Astrocyte of the spinal cord (primary cell): ENCODE data around the gene SPDEF.

Source experiments
- DNase-seq: peaks from one replicate; pipeline ENCODE4 v3.0.0; 2011; ENCODE audit warnings: low read depth, low spot score
- H3K4me3 ChIP-seq: 2 replicates; pipeline ENCODE4 v1.5.1; 2011; ENCODE audit warnings: low read depth, mild to moderate bottlenecking, low read length, moderate library complexity
- CTCF ChIP-seq: IDR thresholded peaks from 2 replicates; pipeline ENCODE4 v1.5.1; 2012; ENCODE audit warnings: low read depth, mild to moderate bottlenecking, low read length, inconsistent platforms
- in situ Hi-C: cut with HindIII; loops from 2 replicates; pipeline ENCODE4 v1.10.0; 2017; ENCODE audit warnings: low sequenced_read_pairs

The SPDEF gene

GRCh38 chr6:34554291-34555006 lies 1.7 kb downstream of the SPDEF start:
- in situ Hi-C loops: no loop called here
- no peak for TF ChIP-seq CTCF
- no peak for DNase-seq
- no peak overlapping the region for H3K4me3 ChIP-seq

- TF ChIP-seq CTCF: no peak
- H3K4me3 ChIP-seq: no peak overlapping the region
- no peak for DNase-seq
- in situ Hi-C loops: no loop called here
Measured at GRCh38 chr6:34553750-34554149, 2.4 kb downstream of the SPDEF start.

GRCh38 chr6:34553146-34553545 lies 3.0 kb downstream of the SPDEF start:
- no peak for TF ChIP-seq CTCF
- DNase-seq: no peak
- in situ Hi-C loops: no loop called here
- no peak overlapping the region for H3K4me3 ChIP-seq

GRCh38 chr6:34552620-34553019 lies 3.5 kb downstream of the SPDEF start:
- in situ Hi-C loops: no loop called here
- TF ChIP-seq CTCF: no peak

GRCh38 chr6:34551720-34552119 lies 4.4 kb downstream of the SPDEF start:
- DNase-seq: no peak
- in situ Hi-C loops: no loop called here
- no peak overlapping the region for H3K4me3 ChIP-seq
- no peak for TF ChIP-seq CTCF

More at GRCh38 chr6:34552620-34553019, 3.5 kb downstream of the SPDEF start:
- H3K4me3 ChIP-seq: no peak overlapping the region
- no peak for DNase-seq

- in situ Hi-C loops: no loop called here
- DNase-seq: no peak
- no peak overlapping the region for H3K4me3 ChIP-seq
- TF ChIP-seq CTCF: no peak
Measured at GRCh38 chr6:34549804-34550202, 6.3 kb downstream of the SPDEF start.
